LNCaP clone FGC (cell line): Measurements from ENCODE around the gene MRPS33.
A peak's percentile ranks its signal among the peaks of the same experiment; 100 is the strongest.

Experiments used
- DNase-seq: peaks from one replicate; pipeline ENCODE4 v3.0.0-alpha.2; 2011; ENCODE audit warnings: low read depth
- H3K4me3 ChIP-seq: 2 replicates; pipeline ENCODE4 v1.5.1; 2011; ENCODE audit warnings: mild to moderate bottlenecking, low read depth, low read length, control low read depth
- CTCF ChIP-seq: IDR thresholded peaks from 2 replicates; pipeline ENCODE4 v1.5.1; 2012; ENCODE audit warnings: mild to moderate bottlenecking; ENCODE audit not compliant: control insufficient read depth, insufficient read depth; ENCODE audit errors: extremely low read depth

MRPS33 gene

GRCh38 chr7:141012044-141012685 is 2.6 kb downstream of the MRPS33 start:
- H3K4me3 ChIP-seq: no peak overlapping the region
- peak; percentile 87 for TF ChIP-seq CTCF
- DNase-seq: peak; percentile 69

- no peak overlapping the region for H3K4me3 ChIP-seq
- TF ChIP-seq CTCF: no peak
- no peak for DNase-seq
Observed at GRCh38 chr7:141011443-141011842, 3.3 kb downstream of the MRPS33 start.

- no peak for DNase-seq
- no peak overlapping the region for H3K4me3 ChIP-seq
- TF ChIP-seq CTCF: no peak
Observed at GRCh38 chr7:141003172-141004065, 11.3 kb downstream of the MRPS33 start.

- H3K4me3 ChIP-seq: no peak overlapping the region
- no peak for DNase-seq
- TF ChIP-seq CTCF: no peak
Observed at GRCh38 chr7:141001546-141001945, 13.2 kb downstream of the MRPS33 start.

GRCh38 chr7:141001122-141001521 is 13.6 kb downstream of the MRPS33 start:
- no peak for DNase-seq
- TF ChIP-seq CTCF: no peak
- H3K4me3 ChIP-seq: no peak overlapping the region

- no peak for DNase-seq
- no peak for TF ChIP-seq CTCF
- no peak overlapping the region for H3K4me3 ChIP-seq
Observed at GRCh38 chr7:140998715-140999114, 16.0 kb downstream of the MRPS33 start.

GRCh38 chr7:140992422-140992821 is 22.3 kb downstream of the MRPS33 start:
- DNase-seq: no peak
- no peak overlapping the region for H3K4me3 ChIP-seq
- TF ChIP-seq CTCF: no peak
